Transverse colon (tissue), 3 donors: ENCODE data around the gene GAB2.

Experiments
- EP300 ChIP-seq: sonication (generic); formaldehyde crosslinking; IDR thresholded peaks from one replicate; pipeline ENCODE4 v1.6.1; 2017; ENCODE audit warnings: antibody characterized with exemption, low read depth
- POLR2A ChIP-seq: fragments of 450-650 bp; IDR thresholded peaks from one replicate; pipeline ENCODE4 v1.6.1; 2016; ENCODE audit warnings: antibody characterized with exemption, mild to moderate bottlenecking, moderate library complexity
- TF ChIP-seq, protein P1 (sequence below), 5 experiments: fragments of 200-600 bp in 3 of 5; fragments of 450-650 bp in 2 of 5; sonication (generic) in 3 of 5; IDR thresholded peaks; 1 replicate in 2 of 5; 2 replicates in 3 of 5; pipeline ENCODE4 v1.5.1; 2016 to 2017; ENCODE audit warnings: antibody characterized with exemption in 5 of 5, inconsistent platforms in 3 of 5, mild to moderate bottlenecking in 2 of 5, moderate library complexity in 1 of 5

- TF ChIP-seq, protein P1, sequence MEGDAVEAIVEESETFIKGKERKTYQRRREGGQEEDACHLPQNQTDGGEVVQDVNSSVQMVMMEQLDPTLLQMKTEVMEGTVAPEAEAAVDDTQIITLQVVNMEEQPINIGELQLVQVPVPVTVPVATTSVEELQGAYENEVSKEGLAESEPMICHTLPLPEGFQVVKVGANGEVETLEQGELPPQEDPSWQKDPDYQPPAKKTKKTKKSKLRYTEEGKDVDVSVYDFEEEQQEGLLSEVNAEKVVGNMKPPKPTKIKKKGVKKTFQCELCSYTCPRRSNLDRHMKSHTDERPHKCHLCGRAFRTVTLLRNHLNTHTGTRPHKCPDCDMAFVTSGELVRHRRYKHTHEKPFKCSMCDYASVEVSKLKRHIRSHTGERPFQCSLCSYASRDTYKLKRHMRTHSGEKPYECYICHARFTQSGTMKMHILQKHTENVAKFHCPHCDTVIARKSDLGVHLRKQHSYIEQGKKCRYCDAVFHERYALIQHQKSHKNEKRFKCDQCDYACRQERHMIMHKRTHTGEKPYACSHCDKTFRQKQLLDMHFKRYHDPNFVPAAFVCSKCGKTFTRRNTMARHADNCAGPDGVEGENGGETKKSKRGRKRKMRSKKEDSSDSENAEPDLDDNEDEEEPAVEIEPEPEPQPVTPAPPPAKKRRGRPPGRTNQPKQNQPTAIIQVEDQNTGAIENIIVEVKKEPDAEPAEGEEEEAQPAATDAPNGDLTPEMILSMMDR (IDR thresholded peaks at IDR 0.05) = no peak
- TF ChIP-seq EP300 (no peak), POLR2A (no peak)
Measured at GRCh38 chr11:78176605-78177141, 240.9 kb downstream of the GAB2 start.
